Brain pericyte (primary cell): ENCODE measurements around the gene TTC9.
"Not testable (repeated sequence)": the region's sequence is repeated elsewhere in the genome, so short reads cannot be mapped to it uniquely, and the experiment has no call there.

Experiments
- DNase-seq: peaks from one replicate; pipeline ENCODE4 v3.0.0-alpha.2; 2012; ENCODE audit warnings: low read depth, low spot score

Gene TTC9

DNA sequence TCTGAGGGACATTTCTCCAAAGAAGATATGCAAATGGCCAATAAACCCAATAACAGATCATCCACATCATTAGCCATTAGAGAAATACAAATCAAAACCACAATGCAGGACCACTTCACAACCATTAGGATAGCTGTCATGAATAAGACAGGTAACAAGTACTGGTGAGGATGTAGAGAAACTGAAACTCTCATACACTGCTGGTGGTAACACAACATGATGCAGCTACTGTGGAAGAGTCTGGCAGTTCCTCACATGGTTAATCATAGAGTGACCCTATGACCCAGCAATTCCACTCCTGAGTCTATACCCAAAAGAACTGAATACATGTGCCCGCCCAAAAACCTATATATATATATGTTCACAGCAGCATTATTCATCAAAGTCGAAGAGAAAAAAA lies 39.0 kb downstream of the TTC9 start:
- DNase-seq: no peak

DNA sequence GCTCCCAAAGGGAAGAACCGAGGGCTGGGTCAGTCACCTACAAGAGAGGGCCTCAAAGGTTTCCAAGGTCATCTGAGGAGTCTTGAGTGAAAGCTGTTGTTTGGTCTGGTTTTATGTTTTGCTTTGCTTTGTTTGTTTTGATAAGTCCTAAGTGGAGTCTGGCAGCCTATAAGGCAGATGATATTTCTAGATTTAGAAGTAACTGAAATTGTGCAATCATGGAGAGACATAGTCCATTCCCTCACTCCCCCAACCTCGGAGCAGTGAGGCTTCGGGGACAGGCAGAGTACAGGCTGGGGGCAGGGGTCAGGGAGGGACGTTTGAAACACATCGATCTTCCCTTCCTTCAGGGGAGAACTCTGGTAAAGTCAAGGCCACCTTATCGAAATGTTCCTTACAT lies 42.3 kb downstream of the TTC9 start:
- DNase-seq: no peak

DNA sequence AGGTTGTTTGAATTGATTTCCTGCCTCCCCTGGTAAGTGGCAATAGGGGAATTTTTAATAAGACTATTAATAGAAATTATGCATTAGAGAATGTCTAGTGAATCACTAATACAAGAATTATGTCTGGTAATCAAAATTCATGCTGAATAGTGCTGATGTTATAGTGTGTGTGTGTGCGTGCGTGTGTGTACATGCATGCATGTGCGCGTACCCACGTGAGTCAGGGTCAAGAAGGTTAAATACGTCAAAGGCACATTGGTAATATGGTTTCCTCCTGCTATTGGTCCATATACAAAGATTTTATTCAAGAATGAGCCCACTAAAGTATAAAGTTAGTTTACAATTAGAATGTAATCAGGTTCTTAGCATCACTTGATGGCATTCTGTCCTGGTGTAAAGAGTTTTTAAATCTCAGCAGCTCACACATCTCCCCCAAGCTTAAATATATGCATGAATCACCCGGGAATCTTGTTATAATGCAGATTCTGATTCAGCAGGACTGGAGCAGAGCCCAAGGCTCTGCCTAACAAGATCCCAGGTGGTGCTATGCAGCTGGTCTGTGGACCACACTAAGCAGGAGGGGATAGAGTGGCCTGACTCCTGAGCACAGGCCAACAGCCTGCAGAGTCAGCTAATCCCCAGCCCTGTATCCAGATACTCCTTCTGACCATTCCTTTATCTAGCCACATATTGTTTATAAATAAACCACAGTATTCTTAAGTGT lies 43.9 kb downstream of the TTC9 start:
- DNase-seq: no peak

DNA sequence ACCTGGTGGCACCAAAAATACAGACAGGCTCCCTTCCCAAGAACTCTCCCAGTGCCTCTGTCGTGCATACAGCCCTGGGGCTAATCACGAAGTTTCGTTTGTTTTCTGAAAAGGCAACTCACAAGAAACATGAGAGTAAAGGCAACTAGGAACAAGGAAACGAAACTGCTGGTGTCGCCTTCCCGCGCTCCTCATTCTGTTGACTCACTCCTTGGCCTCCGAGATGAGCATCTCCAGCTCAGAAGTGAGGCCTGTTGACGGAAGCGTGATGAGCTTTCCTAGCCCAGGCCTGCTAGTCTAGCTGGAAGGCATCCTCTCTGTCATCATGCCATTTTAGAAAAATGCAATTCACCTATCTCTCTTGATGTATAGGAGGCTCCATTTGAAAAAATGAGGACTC lies 50.5 kb downstream of the TTC9 start:
- DNase-seq: no peak

DNA sequence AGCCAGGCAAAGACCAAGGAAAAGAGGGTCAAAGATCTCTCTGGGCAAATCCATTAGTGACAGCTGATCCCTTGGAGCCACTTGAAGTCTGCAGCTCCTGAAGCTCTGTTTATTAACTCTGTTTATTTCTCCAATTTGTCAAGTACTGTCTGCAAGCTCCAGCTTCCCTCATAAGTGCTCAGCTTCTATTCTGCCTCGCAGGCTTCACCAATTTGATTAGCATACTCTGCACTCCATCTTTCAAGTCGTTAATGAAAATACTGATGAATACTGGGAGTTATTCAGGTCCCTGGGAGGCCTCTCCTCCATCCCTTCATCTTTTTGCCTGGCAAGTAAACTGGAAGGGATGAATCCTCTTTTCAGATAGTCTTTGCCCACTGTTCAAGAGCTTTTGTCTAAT lies 54.3 kb downstream of the TTC9 start:
- DNase-seq: no peak

DNA sequence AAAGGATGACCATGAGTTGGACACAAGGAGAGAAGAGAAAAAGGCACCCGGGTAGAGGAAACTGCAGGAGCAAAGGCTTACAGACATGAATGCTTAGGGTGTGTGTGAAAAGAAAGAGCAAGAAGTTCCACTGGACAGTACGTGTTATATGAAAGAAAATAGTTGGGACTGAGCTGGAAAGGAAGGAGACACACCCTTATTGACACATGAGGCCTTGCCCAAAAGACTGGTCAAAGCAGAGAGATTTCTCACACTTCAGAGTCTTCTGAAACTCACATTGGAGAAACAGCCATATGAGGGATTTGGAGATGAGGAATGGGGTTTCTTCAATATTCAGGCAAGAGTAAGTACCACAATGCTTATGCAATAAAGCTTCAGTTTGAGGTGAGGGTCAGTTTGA lies 56.0 kb downstream of the TTC9 start:
- no peak for DNase-seq

DNA sequence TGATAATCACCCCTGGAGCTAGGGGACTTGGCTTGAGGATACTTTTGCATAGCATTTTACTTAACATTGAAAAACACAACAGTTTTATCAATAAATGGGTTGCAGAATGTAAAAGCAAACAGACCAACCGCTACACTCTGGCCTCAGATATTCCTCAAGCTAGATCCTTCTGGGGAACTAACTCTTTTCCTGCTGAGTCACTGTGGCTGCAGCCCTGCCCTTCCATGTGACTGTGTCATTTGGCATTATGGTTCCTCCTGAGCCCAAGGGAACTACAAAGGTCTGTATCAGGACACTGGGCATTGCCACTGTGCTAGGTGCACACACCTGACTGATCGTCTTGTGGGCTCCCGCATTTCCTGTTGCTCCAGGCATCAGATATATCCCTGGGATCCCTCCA lies 56.6 kb downstream of the TTC9 start:
- DNase-seq: no peak

DNA sequence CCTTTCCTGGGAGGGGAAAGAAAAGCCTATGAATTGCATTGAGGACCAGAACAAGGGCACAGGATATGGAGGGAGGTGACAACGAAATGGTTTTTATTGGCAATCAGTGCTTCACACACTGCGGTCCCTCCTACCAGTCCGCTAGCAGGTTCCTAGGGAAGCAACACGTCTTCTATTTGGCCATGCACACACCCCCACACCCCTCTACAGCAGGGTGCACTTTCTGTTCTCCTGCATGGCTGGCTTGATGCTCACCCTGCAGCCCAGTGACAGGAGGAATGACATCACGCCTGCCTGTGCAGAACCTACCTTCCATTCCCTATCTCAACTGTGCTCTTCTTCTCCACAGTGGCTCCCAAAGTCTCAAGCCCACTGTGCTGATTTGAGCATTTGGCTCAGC lies 57.9 kb downstream of the TTC9 start:
- DNase-seq: no peak

DNA sequence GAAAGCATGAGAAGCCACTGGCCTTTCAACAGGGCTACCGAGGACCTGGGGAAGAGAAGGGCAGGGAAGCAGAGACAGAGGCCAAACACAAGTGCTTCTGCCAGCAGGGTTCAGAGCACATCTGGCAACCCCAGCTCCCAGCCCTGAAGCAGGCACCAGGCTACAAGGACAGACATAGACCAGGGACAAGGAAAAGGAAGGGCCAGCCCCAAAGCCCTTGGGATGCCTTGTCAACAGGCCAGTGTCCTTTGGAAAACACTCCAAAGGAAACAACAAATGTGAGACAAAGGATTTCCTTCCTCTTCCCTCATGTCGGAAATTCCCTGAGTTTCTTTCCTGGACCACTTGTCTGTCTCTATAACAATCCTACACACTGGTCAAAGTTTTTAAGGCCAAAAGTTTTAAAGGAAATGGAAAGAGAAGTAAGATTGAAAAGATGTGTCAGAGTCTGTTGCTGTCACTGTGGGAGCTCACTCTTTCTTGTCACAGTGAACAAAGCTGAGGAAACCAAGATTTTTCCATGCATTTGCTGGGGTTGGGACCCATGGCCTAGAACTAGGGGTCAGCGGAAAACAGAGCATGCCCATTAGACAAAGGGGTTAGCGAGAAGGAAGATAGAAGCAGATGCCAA lies 59.4 kb downstream of the TTC9 start:
- no peak for DNase-seq

DNA sequence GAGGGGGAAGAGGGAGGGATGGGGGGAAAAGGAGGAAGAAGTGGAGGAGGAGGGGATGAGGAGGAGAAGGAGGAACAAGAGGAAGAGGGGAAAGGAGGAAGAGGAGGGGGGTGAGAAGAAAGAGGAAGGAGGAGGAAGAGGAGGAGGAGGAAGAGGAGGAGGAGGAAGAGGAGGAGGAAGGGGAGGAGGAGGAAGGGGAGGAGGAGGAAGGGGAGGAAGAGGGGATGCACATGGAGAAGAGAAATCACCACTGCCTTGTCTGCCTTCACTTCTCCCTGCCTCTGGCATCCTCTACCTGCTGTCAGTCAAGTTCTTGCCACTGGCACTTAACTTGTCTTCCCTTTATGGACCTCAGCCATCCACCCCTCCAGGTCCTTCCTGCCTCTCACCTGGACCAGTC lies 59.9 kb downstream of the TTC9 start:
- no peak for DNase-seq

DNA sequence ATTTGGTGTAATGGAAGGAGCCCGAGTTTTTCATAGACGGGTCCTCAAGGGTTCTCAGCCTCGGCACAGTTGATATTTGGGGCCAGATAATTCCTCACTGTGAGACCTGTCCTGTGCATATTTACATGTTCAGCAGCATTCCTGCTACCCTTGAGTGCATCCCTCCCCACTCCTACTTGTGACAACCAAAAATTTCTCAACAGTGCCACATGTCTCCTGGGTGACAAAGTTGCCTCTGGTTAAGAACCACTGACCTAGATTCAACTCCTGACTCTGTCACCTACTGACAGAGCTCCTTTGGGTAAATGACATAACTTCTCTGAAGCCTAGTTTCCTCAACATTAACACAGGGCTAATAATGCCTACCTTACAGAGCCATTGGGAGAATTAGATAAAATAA lies 60.4 kb downstream of the TTC9 start:
- DNase-seq: no peak

DNA sequence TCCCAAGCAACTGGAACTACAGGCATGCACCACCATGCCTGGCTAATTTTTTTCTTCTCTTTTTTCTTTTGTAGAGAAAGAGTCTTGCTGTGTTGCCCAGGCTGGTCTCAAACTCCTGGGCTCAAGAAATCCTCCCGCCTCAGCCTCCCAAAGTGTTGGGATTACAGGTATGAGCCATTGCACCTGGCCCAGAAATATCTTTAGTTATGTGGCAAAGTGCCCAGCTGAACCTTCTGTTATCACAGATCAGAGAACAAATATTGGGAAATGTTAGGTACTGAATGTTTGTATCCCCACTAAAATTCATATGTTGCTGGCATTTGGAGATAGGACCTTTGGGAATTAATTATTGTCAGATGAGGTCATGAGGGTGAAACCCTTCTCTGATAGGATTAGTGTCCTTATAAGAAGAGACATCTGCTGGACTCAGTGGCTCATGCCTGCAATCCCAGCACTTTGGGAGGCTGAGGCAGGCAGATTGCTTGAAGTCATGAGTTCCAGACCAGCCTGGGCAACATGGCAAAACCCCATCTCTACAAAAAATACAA lies 62.0 kb downstream of the TTC9 start:
- not testable (repeated sequence) for DNase-seq

DNA sequence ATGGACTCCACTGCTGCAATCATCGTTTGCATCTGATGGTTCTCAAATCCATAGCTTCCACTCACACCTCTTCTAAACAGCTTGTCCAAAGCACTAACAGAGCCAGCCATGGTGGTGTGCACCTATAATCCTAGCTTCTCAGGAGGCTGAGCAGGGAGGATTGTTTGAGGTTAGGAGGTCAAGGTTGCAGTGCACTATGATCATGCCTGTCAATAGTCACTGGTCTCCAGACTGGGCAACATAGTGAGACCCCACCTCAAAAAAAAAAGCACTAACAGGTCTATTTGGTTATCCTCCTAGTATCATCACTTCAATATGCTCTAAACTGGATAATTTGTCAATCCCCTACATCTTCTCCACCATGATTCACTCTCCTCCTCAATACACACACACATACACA lies 63.2 kb downstream of the TTC9 start:
- no peak for DNase-seq

DNA sequence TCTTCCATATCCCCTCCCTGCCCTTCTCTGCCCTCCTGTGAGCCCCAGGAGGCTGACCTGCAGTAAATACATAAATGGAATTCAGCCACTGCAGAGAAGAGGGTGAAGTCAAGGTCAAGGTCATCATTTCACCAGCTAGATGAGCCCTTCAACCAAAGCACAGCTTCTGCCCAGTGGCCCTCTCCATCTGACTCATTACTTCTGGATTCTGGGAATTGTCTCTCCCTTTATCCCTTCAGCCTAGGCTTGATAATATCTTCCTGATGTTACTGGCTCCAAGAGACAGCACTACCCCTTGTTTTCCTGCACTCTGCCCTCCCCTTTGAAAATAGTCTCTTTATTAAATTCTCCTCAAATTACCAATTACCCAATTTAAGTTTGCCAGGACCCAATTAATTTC lies 64.5 kb downstream of the TTC9 start:
- DNase-seq: no peak

DNA sequence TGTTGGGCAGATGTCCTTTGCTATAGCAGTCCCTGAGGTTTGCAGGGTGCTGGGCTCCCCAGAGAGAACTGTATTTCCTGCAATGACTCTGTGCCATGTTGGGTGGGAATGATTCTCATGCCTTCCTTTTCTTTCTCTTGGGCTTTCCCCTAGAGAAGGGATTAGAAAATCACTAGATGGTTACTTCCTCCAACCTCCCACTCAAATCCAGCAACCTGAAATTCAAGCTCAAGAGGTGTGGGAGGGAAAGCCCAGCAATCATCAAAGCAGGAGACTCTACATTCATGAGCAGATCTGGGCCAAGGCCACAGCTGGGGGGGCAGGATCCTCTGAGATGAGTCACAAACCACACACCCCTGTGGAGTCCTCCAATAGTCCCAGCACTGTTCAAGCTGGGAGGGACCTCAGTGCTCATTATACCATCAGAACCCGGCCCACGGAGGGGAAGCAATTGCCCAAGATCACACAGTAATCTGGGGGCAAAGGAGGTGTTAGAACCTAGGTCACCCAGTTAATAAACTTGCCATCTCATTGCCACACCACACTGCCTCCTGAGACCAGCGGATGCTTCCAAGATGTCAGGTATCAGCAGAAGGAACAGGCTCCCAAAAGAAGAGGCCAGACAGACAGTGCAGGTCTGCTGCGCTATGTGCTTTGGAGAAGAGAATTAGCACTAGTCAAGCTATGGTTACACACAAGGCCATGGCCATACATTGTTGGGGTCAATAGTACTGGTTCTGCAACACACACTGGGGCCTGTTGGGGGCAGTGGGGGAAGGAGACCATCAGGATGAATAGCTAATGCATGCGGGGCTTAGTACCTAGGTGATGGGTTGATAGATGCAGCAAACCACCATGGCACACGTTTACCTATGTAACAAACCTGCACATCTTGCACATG lies 65.7 kb downstream of the TTC9 start:
- no peak for DNase-seq

DNA sequence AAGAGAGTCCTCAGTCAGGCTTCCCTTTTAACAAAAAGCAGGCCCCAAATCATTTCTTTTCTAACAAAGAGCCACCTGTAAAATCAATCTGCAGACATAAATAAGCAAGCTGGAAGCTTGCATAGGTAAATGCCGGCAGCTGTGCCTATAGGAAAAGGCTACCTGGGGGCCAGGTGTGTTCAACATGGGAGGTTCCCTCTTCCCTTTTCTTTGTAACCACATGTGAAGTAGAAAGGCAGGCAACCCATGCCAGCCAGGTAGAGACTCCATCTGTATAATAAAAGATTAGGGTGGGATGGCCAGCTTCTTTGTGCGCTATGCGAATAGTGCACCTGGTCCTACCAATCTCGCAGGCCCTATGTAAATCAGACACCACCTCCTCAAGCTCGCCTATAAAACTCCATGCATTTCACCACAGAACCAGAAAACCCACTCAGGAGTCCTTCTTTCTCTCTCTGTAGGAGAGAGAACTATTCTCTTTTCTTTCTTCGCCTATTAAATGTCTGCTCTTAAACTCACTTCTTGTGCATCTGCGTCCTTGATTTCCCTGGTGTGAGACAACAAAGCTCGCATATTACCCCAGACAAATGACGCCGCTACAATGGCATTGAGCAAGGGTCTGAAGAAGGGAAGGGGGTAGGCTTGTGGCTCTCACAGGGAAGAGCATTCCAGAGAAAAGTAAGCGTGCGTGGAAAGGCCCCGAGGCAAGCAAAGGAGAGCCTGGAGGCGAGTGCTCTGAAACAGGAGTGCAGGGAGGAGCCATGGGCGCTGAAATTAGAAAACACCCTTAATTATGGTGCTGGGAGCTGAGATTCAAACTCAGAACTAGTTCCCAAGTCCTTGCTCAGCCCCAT lies 67.2 kb downstream of the TTC9 start:
- DNase-seq: no peak

DNA sequence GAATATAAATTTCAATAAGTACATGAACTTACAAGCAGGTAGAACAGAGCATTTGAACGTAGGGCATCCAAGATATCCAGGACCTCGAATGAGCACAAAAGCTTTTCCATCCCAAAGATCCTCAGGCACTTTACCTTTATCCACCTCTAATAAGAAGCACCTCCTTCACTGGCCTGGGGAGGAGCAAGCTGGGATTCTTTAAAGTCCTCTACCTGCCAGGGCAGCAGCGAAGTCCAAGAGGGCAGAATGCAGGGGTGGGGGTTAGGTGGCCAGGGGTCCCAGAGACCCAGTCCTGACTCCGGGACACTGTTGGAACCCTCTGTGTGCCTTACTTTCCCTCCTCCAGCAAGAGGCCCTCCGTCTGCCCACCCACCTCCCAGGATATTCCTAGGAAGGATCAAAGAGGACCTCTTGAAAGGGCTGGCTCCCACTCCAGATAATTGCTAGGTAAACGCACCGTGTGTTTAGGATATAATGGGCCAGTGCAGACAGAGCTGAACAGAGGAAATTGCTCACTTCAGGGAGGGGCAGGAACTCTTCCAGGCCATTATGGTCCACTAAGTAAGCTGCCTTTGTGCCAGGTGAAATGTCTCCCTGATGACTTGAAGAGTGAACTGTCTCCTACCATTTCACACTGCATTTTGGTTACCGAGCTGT lies 68.1 kb downstream of the TTC9 start:
- no peak for DNase-seq

DNA sequence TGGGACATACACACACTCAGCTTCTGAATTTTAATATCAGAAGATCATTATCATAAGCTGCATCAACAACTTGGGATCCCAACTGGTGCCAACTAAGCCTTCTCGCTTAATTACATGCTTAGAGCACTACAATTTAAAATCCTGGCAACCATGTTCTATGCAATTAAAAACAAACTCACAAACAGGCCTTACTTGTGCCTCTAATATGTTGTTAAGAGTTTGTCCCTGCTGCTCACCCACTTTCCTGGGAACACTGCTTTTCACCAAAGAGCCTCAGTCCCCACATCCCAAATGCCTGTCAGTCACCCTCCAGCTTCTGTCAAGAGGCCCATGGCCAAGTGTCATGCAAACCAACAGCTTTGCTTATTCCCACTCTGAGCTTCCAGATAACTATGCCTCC lies 69.7 kb downstream of the TTC9 start:
- DNase-seq: no peak

DNA sequence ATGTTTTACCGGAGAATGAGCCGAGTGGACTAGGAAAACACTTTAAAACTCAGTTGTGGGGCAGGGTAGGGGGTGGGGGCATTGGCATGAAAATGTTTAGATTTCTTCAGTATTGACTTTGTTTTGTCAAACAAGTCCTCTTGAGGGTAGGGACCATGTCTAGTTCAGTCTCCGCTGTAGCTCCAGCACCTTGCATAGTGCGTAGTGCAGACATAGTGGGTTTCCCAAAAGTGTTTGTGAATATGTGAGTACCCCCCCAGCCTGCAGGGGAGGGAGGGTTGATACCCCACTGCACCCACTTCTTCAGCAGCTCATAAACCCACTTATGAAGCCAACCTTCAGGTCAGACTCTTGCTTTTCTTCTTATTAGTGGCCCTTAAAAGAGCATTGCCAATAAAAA lies 71.4 kb downstream of the TTC9 start:
- DNase-seq: no peak

DNA sequence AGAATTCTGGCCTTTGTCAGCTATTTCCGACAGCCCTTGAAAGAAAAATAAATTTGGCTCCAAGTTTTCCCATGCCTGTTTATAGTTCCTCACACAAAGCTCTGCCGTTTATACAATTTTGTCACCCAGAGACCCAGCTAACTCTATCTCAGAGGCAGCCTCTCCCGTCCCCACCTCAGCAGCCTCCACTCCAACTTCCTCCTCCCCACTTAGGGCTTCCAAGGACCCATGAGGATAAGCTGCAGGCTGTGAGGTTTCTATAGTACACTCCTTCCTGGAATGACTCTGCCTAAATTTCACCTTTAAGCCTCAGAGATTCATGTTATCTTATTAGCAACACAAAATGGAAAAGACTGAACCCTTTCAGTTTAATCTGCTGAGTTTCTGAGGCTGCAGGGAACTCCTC lies 71.8 kb downstream of the TTC9 start:
- DNase-seq: no peak

DNA sequence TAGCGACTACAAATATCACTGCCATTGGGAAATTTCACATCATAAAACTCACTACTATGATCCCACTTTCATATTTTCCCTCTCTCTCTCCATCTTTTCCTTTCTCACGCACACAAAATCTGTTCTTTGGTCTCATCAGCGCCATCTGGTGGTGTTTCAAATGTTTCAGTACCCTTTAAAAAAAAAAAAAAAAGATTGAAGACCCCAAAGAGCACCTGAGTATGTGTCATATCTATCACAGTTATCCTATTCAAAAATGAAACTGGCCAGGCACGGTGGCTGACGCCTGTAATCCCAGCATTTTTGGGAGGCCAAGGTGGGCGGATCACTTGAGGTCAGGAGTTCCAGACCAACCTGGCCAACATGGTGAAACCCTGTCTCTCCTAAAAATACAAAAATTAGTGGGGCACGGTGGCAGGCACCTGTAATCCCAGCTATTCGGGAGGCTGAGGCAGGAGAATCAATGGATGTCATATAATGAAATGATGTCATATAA lies 72.4 kb downstream of the TTC9 start:
- DNase-seq: no peak
